Rectal smooth muscle tissue (tissue), 1 donor: Measurements from ENCODE around the gene PHLPP1.

Experiments
- H3K27ac ChIP-seq: one replicate; pipeline ENCODE4 v1.7.0; 2013; ENCODE audit warnings: low read depth, low read length, inconsistent platforms
- H3K27me3 ChIP-seq: one replicate; pipeline ENCODE4 v1.7.0; 2013; ENCODE audit warnings: low read length; ENCODE audit not compliant: control insufficient read depth, insufficient read depth
- H3K36me3 ChIP-seq: one replicate; pipeline ENCODE4 v1.7.0; 2013; ENCODE audit warnings: low read length; ENCODE audit not compliant: control insufficient read depth, insufficient read depth
- H3K4me1 ChIP-seq: one replicate; pipeline ENCODE4 v1.7.0; 2013; ENCODE audit warnings: low read length; ENCODE audit not compliant: control insufficient read depth, insufficient read depth
- H3K4me3 ChIP-seq: one replicate; pipeline ENCODE4 v1.7.0; 2013; ENCODE audit warnings: low read length
- H3K9ac ChIP-seq: one replicate; pipeline ENCODE4 v1.7.0; 2013; ENCODE audit warnings: low read length

The PHLPP1 gene

DNA sequence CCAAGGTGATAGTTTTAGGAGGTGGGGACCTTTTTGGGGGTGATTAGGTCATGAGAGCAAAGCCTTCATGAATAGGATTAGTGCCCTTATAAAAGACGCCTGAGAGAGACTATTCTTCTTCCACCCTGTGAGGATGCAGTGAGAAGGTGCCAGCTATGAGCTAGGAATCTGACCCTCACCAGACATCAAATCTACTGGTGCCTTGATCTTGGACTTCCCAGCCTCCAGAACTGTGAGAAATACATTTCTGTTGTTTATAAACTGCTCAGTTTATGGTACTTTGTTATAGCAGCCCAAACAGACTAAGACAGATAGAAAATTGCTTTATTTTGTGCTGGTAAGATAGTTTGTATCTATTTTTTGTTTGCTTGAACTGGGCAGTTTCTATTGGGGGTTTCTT lies 40.1 kb downstream of the PHLPP1 start:
- no peak overlapping the region for H3K27ac ChIP-seq
- H3K36me3 ChIP-seq = no peaks in the 10 kb centered on the region
- H3K27me3 ChIP-seq = no peaks in the 10 kb centered on the region
- peaks cover 4% of the 10 kb centered on the region for H3K4me1 ChIP-seq
- H3K4me3 ChIP-seq = no peak overlapping the region
- H3K9ac ChIP-seq = no peak overlapping the region

- Histone ChIP-seq H3K4me1 (peaks cover 4% of the 10 kb centered on the region), H3K4me3 (no peak overlapping the region), H3K36me3 (no peaks in the 10 kb centered on the region), H3K27ac (no peak overlapping the region), H3K27me3 (no peaks in the 10 kb centered on the region), H3K9ac (no peak overlapping the region)
Observed at GRCh38 chr18:62755946-62756345, 40.6 kb downstream of the PHLPP1 start.

DNA sequence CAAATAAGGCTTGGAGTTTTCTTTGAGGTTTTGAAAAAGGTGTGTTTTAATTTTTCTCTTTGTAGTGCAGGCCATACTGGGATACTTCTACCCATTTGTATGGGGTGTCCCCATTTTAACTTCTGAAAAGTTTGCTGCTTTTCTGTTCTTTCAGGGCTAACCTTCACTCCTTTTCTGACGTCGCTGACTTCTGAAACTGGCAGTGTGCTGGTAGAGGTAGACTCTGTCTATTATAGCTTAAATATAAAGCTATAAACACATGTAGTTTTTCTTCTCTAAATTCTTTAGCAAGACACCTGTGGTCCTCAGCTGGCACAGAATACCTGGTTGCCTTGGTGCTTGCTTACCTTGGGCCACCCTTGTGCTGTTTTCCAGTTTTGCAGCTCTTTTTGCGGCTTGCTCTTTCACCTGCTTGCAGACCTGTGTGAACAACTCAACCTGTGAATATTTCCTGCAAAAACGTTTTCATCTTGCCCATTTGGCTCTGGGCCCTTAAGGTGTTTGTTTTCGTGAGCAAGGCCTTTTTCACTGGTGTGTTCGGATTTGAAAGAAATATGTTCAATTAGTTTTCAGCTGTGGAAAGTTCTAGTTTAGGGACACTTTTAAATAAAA lies 42.2 kb downstream of the PHLPP1 start:
- no peak overlapping the region for H3K4me3 ChIP-seq
- H3K27ac ChIP-seq = no peak overlapping the region
- H3K9ac ChIP-seq = no peak overlapping the region
- H3K27me3 ChIP-seq = no peaks in the 10 kb centered on the region
- no peaks in the 10 kb centered on the region for H3K36me3 ChIP-seq
- peaks cover 4% of the 10 kb centered on the region for H3K4me1 ChIP-seq

GRCh38 chr18:62758591-62758990 lies 43.2 kb downstream of the PHLPP1 start:
- Histone ChIP-seq H3K36me3 (no peaks in the 10 kb centered on the region), H3K4me3 (no peak overlapping the region), H3K27ac (no peak overlapping the region), H3K4me1 (peaks cover 4% of the 10 kb centered on the region), H3K27me3 (no peaks in the 10 kb centered on the region), H3K9ac (no peak overlapping the region)

- Histone ChIP-seq H3K27me3 (no peaks in the 10 kb centered on the region), H3K4me3 (peak overlapping the region; percentile 6), H3K9ac (no peak overlapping the region), H3K27ac (no peak overlapping the region), H3K36me3 (no peaks in the 10 kb centered on the region), H3K4me1 (peaks cover 4% of the 10 kb centered on the region)
Observed at GRCh38 chr18:62759704-62760402, 44.5 kb downstream of the PHLPP1 start.

DNA sequence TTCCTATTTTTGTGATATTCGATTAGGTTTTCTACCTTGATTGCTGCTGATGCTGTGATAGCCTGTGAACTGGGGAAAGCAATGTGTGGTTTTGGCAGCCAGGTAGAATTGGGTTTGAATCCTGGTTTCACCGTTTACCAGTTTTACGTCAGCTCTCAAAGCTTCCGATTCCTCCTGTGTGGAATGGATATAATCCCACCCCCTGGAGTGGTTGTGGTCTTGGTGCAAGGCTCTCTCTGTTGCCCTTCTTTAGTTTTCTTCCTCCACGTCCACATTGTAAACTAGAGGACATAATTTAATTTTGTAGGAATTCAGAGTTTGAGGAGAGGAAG lies 45.0 kb downstream of the PHLPP1 start:
- Histone ChIP-seq H3K27me3 (no peaks in the 10 kb centered on the region), H3K27ac (no peak overlapping the region), H3K4me3 (peak overlapping the region; percentile 6), H3K9ac (no peak overlapping the region), H3K4me1 (peaks cover 4% of the 10 kb centered on the region), H3K36me3 (no peaks in the 10 kb centered on the region)

GRCh38 chr18:62763101-62763521 lies 47.8 kb downstream of the PHLPP1 start:
- no peaks in the 10 kb centered on the region for H3K36me3 ChIP-seq
- no peaks in the 10 kb centered on the region for H3K27me3 ChIP-seq
- peaks cover 4% of the 10 kb centered on the region for H3K4me1 ChIP-seq
- H3K4me3 ChIP-seq = no peak overlapping the region
- H3K27ac ChIP-seq = no peak overlapping the region
- H3K9ac ChIP-seq = no peak overlapping the region

GRCh38 chr18:62766266-62766665 lies 50.9 kb downstream of the PHLPP1 start:
- no peak overlapping the region for H3K4me3 ChIP-seq
- no peaks in the 10 kb centered on the region for H3K36me3 ChIP-seq
- H3K4me1 ChIP-seq = no peaks in the 10 kb centered on the region
- no peak overlapping the region for H3K9ac ChIP-seq
- no peak overlapping the region for H3K27ac ChIP-seq
- H3K27me3 ChIP-seq = no peaks in the 10 kb centered on the region

GRCh38 chr18:62767321-62767720 lies 52.0 kb downstream of the PHLPP1 start:
- Histone ChIP-seq H3K4me1 (no peaks in the 10 kb centered on the region), H3K36me3 (no peaks in the 10 kb centered on the region), H3K4me3 (no peak overlapping the region), H3K27ac (no peak overlapping the region), H3K9ac (no peak overlapping the region), H3K27me3 (no peaks in the 10 kb centered on the region)

GRCh38 chr18:62767836-62768557 lies 52.7 kb downstream of the PHLPP1 start:
- Histone ChIP-seq H3K36me3 (no peaks in the 10 kb centered on the region), H3K4me1 (no peaks in the 10 kb centered on the region), H3K4me3 (no peak overlapping the region), H3K9ac (no peak overlapping the region), H3K27ac (no peak overlapping the region), H3K27me3 (no peaks in the 10 kb centered on the region)

DNA sequence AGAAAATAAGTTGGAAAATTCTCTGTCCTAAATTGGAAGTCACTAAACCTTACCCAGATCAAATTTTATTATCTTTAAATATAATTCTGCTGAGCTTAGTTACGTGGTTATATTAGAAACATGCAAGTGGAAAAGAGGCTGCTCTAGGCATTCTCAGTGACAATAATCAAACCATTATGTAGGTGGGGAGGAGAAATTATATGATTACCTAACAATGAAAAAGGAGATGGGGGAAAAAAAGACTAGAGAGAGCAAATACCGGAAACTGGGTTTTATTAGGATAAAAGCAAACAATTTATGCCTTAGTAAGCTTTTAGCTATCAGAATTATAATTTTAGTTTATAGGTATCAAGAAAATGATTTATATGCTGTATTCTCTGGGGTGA lies 53.2 kb downstream of the PHLPP1 start:
- no peak overlapping the region for H3K9ac ChIP-seq
- H3K4me3 ChIP-seq = no peak overlapping the region
- H3K36me3 ChIP-seq = no peaks in the 10 kb centered on the region
- H3K27ac ChIP-seq = no peak overlapping the region
- H3K4me1 ChIP-seq = no peaks in the 10 kb centered on the region
- no peaks in the 10 kb centered on the region for H3K27me3 ChIP-seq

DNA sequence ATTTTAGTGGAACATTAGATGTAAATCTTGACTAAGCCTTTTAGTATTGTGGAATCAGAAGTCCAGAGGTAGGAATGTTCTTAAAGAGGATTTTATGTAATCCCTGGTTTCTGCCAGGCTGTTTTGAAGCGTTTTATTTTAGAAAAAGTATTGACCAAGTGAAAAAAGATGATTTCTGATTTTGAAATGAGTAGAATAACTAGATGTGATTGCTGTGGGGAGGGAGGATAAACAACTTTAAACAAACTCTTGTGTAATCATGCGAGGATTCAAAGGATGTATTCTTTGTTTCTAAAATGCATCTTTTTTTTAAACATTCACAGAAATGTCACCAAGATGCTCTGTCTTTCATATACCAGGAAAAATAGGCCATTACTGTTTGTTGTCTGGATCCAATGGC lies 53.9 kb downstream of the PHLPP1 start:
- no peak overlapping the region for H3K9ac ChIP-seq
- H3K36me3 ChIP-seq = no peaks in the 10 kb centered on the region
- no peaks in the 10 kb centered on the region for H3K27me3 ChIP-seq
- H3K27ac ChIP-seq = no peak overlapping the region
- H3K4me3 ChIP-seq = no peak overlapping the region
- no peaks in the 10 kb centered on the region for H3K4me1 ChIP-seq
